ENCODE measurements around the gene OPRM1. TPM values are rescaled to one million over a fixed set of nuclear protein-coding genes. Genes with fewer than 3 reads are reported as not detected.

Gene OPRM1
- total RNA-seq, 1 donor from 2014 or later: not detected

GRCh38 chr6:154122195-154122925 lies 83.3 kb downstream of the OPRM1 start:
- Mint-ChIP-seq H3K4me1 (ENCODE audit: unreplicated experiment) (peaks cover 8% of the 10 kb centered on the region), H3K27me3 (ENCODE audit: unreplicated experiment) (peaks cover 2% of the 10 kb centered on the region), H3K27ac (ENCODE audit: unreplicated experiment) (no peak overlapping the region), H3K9me3 (ENCODE audit: unreplicated experiment) (no peaks in the 10 kb centered on the region), H3K36me3 (ENCODE audit: low read depth, unreplicated experiment) (no peaks in the 10 kb centered on the region), H3K4me3 (ENCODE audit: unreplicated experiment) (no peak overlapping the region)
- TF ChIP-seq, protein P1, sequence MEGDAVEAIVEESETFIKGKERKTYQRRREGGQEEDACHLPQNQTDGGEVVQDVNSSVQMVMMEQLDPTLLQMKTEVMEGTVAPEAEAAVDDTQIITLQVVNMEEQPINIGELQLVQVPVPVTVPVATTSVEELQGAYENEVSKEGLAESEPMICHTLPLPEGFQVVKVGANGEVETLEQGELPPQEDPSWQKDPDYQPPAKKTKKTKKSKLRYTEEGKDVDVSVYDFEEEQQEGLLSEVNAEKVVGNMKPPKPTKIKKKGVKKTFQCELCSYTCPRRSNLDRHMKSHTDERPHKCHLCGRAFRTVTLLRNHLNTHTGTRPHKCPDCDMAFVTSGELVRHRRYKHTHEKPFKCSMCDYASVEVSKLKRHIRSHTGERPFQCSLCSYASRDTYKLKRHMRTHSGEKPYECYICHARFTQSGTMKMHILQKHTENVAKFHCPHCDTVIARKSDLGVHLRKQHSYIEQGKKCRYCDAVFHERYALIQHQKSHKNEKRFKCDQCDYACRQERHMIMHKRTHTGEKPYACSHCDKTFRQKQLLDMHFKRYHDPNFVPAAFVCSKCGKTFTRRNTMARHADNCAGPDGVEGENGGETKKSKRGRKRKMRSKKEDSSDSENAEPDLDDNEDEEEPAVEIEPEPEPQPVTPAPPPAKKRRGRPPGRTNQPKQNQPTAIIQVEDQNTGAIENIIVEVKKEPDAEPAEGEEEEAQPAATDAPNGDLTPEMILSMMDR (IDR thresholded peaks at IDR 0.05; ENCODE audit: unreplicated experiment): no peak
- no peak for DNase-seq (ENCODE audit: low spot score)

DNA sequence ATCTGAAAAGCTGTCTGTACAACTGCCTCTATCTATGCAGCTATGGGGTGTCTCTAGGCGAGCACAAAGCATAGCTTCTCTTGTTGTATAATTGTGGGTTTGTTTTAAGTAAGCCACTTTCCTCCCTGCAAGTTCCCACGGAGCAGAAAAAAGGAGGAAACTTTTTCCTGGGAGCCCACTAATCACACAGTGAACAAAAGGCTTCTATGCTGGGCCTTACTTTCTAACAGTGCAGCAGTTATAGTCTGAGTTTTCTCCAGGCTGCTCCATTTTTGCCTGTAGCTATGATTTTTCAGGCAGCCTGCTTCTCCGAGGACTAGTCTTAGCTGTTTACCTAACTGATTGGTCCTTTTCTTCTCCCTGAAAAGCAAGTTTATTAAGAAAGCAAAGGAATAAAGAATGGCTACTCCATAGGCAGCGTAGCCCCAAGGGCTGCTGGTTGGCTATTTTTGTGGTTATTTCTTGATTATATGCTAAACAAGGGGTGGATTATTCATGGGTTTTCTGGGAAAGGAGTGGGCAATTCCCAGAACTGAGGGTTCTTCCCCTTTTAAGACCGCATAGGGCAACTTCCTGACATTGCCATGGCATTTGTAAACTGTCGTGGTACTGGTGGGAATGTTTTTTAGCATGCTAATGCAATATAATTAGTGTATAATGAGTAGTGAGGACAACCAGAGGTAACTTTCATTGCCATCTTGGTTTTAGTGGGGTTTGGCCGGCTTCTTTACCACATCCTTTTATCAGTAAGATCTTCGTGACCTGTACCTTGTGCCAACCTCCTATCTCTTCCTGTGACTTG lies 84.3 kb downstream of the OPRM1 start:
- peaks cover 4% of the 10 kb centered on the region for H3K27me3 Mint-ChIP-seq (ENCODE audit: unreplicated experiment)
- no peaks in the 10 kb centered on the region for H3K36me3 Mint-ChIP-seq (ENCODE audit: low read depth, unreplicated experiment)
- TF ChIP-seq, protein P1 (IDR thresholded peaks at IDR 0.05; ENCODE audit: unreplicated experiment): no peak
- DNase-seq (ENCODE audit: low spot score): no peak
- H3K4me3 Mint-ChIP-seq (ENCODE audit: unreplicated experiment): no peak overlapping the region
- H3K27ac Mint-ChIP-seq (ENCODE audit: unreplicated experiment): no peak overlapping the region
- peaks cover 17% of the 10 kb centered on the region for H3K4me1 Mint-ChIP-seq (ENCODE audit: unreplicated experiment)
- no peaks in the 10 kb centered on the region for H3K9me3 Mint-ChIP-seq (ENCODE audit: unreplicated experiment)

GRCh38 chr6:154125421-154125820 lies 86.4 kb downstream of the OPRM1 start:
- peaks cover 4% of the 10 kb centered on the region for H3K27me3 Mint-ChIP-seq (ENCODE audit: unreplicated experiment)
- no peak overlapping the region for H3K4me3 Mint-ChIP-seq (ENCODE audit: unreplicated experiment)
- H3K9me3 Mint-ChIP-seq (ENCODE audit: unreplicated experiment): no peaks in the 10 kb centered on the region
- H3K4me1 Mint-ChIP-seq (ENCODE audit: unreplicated experiment): peaks cover 25% of the 10 kb centered on the region
- DNase-seq (ENCODE audit: low spot score): no peak
- TF ChIP-seq, protein P1 (IDR thresholded peaks at IDR 0.05; ENCODE audit: unreplicated experiment): no peak
- no peaks in the 10 kb centered on the region for H3K36me3 Mint-ChIP-seq (ENCODE audit: low read depth, unreplicated experiment)
- H3K27ac Mint-ChIP-seq (ENCODE audit: unreplicated experiment): no peak overlapping the region

DNA sequence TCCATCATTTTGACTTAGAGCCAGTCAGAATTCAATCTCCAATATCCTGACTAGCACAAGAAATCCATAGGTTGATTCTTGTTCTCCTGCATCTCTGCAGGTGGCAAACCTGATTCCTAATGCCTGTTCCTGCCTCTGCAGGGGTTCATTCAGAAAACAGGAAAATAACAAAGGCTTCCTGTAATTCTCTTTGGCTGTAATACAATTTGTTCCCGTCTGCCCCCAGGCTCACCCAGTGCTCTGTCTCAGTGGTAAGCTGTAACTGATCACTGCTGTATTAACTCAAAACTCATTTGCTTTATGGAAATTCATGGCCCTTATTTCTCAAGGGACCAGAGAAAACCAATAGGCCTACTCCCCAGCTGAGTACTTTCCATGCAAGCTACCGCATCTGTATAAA lies 88.6 kb downstream of the OPRM1 start:
- Mint-ChIP-seq H3K27me3 (ENCODE audit: unreplicated experiment) (peaks cover 4% of the 10 kb centered on the region), H3K4me1 (ENCODE audit: unreplicated experiment) (peaks cover 35% of the 10 kb centered on the region), H3K9me3 (ENCODE audit: unreplicated experiment) (no peaks in the 10 kb centered on the region), H3K4me3 (ENCODE audit: unreplicated experiment) (no peak overlapping the region), H3K27ac (ENCODE audit: unreplicated experiment) (peak overlapping the region; percentile 87), H3K36me3 (ENCODE audit: low read depth, unreplicated experiment) (no peaks in the 10 kb centered on the region)
- DNase-seq (ENCODE audit: low spot score): peak; percentile 19
- TF ChIP-seq, protein P1 (IDR thresholded peaks at IDR 0.05; ENCODE audit: unreplicated experiment): no peak

Measured in endothelial cell (in vitro differentiated cells).